Epithelial cell of esophagus (primary cell): Measurements from ENCODE around the gene PNRC1.
"Not testable (repeated sequence)": the region's sequence is repeated elsewhere in the genome, so short reads cannot be mapped to it uniquely, and the experiment has no call there.

Experiments used
- DNase-seq: peaks from one replicate; pipeline ENCODE4 v3.0.0; 2010; ENCODE audit warnings: low read depth
- H3K4me3 ChIP-seq: 2 replicates; pipeline ENCODE4 v1.5.1; 2011; ENCODE audit warnings: mild to moderate bottlenecking, low read length, control low read depth
- CTCF ChIP-seq: IDR thresholded peaks from 2 replicates; pipeline ENCODE4 v1.5.1; 2011; ENCODE audit warnings: low read depth, mild to moderate bottlenecking, low read length, control low read depth, inconsistent platforms; ENCODE audit not compliant: insufficient read depth; ENCODE audit errors: missing control alignments

The PNRC1 gene

GRCh38 chr6:89037141-89037900, 43.2 kb upstream of the PNRC1 start:
- peak; percentile 93 for DNase-seq
- no peak overlapping the region for H3K4me3 ChIP-seq
- no peak for TF ChIP-seq CTCF

DNA sequence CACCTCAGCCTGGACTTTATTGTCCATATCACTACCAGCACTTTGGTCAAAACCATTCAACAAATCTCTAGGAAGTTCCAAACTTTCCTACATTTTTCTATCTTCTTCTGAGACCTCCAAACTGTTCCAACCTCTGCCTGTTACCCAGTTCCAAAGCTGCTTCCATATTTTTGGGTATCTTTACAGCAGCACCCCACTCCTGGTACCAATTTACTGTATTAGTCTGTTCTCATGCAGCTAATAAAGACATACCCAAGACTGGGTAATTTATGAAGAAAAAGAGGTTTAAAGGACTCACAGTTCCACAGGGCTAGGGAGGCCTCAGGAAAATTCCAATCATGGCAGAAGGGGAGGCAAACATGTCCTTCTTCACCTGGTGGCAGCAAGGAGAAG, 42.7 kb upstream of the PNRC1 start:
- DNase-seq = not testable (repeated sequence)

GRCh38 chr6:89042664-89043063, 37.9 kb upstream of the PNRC1 start:
- no peak for TF ChIP-seq CTCF
- no peak for DNase-seq

More for the DNA sequence above, 42.7 kb upstream of the PNRC1 start:
- H3K4me3 ChIP-seq = not testable (repeated sequence)

GRCh38 chr6:89044328-89045010, 36.1 kb upstream of the PNRC1 start:
- H3K4me3 ChIP-seq = no peak overlapping the region
- TF ChIP-seq CTCF = no peak
- DNase-seq = no peak

More at GRCh38 chr6:89042664-89043063, 37.9 kb upstream of the PNRC1 start:
- H3K4me3 ChIP-seq = no peak overlapping the region

- no peak for DNase-seq
- H3K4me3 ChIP-seq = no peak overlapping the region
- no peak for TF ChIP-seq CTCF
Observed at GRCh38 chr6:89045011-89045387, 35.6 kb upstream of the PNRC1 start.

DNA sequence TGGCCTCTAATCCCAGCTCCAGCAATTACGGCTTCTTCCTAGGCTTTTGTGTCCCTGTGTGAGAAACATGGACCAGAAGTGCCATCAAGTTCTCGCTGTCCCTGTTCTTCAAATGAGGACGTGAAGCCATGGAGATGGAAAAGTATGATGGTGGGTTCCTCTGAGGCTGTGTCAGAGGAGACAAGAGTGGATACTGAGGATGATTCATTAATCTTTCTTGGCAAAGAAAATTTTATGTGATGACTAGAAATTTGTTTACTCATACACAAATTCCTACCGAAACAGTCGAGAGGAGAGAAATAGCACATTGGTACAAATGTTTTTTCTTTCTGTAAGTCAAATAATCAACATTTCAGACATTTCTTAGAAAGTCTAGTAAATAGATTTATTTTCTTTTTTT, 35.0 kb upstream of the PNRC1 start:
- no peak overlapping the region for H3K4me3 ChIP-seq
- peak; percentile 53 for DNase-seq
- TF ChIP-seq CTCF = no peak

- DNase-seq = no peak
- no peak for TF ChIP-seq CTCF
- H3K4me3 ChIP-seq = no peak overlapping the region
Observed at GRCh38 chr6:89047473-89047872, 33.1 kb upstream of the PNRC1 start.
